ENCODE data around the gene MOB4.

GRCh38 chr2:197591339-197592072, 75.6 kb downstream of the MOB4 start:
- TF ChIP-seq CTCF (conservative IDR thresholded peaks at IDR 0.05): no peak
- no peak for TF ChIP-seq ZFX (IDR thresholded peaks at IDR 0.05)
